AG04450 (cell line): ENCODE measurements around the gene GALR2. TPM values are rescaled to one million over a fixed set of nuclear protein-coding genes. Genes with fewer than 3 reads are reported as not detected.
A peak's percentile ranks its signal among the peaks of the same experiment; 100 is the strongest.
"Not testable (repeated sequence)": the region's sequence is repeated elsewhere in the genome, so short reads cannot be mapped to it uniquely, and the experiment has no call there.

ENCODE experiments used
- CTCF ChIA-PET: fragments of 300-600, 350-600 bp; formaldehyde crosslinking; extraction: SDS; loops from one replicate; lab custom pipeline; 2022; ENCODE audit warnings: antibody characterized with exemption, inconsistent platforms; lab: Charles Lee
- POLR2A ChIA-PET: fragments of 350-600 bp; formaldehyde crosslinking; extraction: SDS; loops from one replicate; lab custom pipeline; 2021; ENCODE audit warnings: antibody characterized with exemption, inconsistent platforms; lab: Yijun Ruan, JAX
- DNase-seq: peaks from one replicate; pipeline ENCODE4 v3.0.0-alpha.2; 2011; ENCODE audit warnings: low read depth, low spot score
- H3K27ac ChIP-seq: one replicate; pipeline ENCODE4 v1.5.1; 2012; ENCODE audit warnings: low read depth, low read length, control low read depth
- H3K27me3 ChIP-seq: one replicate; pipeline ENCODE4 v1.6.0; 2012; ENCODE audit warnings: low read length; ENCODE audit not compliant: control insufficient read depth, insufficient read depth
- H3K4me3 ChIP-seq: 2 replicates; pipeline ENCODE4 v1.5.1; 2011; ENCODE audit warnings: mild to moderate bottlenecking, low read depth, low read length, control low read depth
- H3K9me3 ChIP-seq: 2 replicates; pipeline ENCODE4 v1.5.1; 2012; ENCODE audit warnings: low read length; ENCODE audit not compliant: control insufficient read depth, insufficient read depth
- CTCF ChIP-seq: IDR thresholded peaks from 2 replicates; pipeline ENCODE4 v1.5.1; 2011; ENCODE audit warnings: low read depth, low read length, control low read depth, inconsistent platforms
- polyA plus RNA-seq: library from polyadenylated mRNA; depleted of rRNA; stranded (reverse); fragments of >200 nt; gene quantifications from 2 replicates; pipeline ENCODE4 v1.2.3, GENCODE V29; 2011

GALR2 gene
- polyA plus RNA-seq, 1 experiment: not detected

- CTCF ChIA-PET: interaction anchor here (0.5 kb wide), 1 partner anchor 104 kb away, joined by 3 read pairs; no protein-coding TSS in a partner anchor
- no peak for TF ChIP-seq CTCF
- POLR2A ChIA-PET: interaction anchor here (0.6 kb wide), 1 partner anchor 10 kb away, joined by 3 read pairs; no protein-coding TSS in a partner anchor
Observed at GRCh38 chr17:76077584-76078110, 3.1 kb downstream of the GALR2 start.

GRCh38 chr17:76078370-76078769 lies 3.8 kb downstream of the GALR2 start:
- CTCF ChIA-PET, H3K4me3 ChIP-seq, DNase-seq, POLR2A ChIA-PET, H3K27ac ChIP-seq, H3K9me3 ChIP-seq: not testable (repeated sequence)
- peaks cover 66% of the 10 kb centered on the region for H3K27me3 ChIP-seq

More at GRCh38 chr17:76077584-76078110, 3.1 kb downstream of the GALR2 start:
- Histone ChIP-seq H3K4me3 (no peak overlapping the region), H3K27me3 (peaks cover 66% of the 10 kb centered on the region), H3K27ac (no peak overlapping the region), H3K9me3 (peaks cover 4% of the 10 kb centered on the region; the same call in 1 of the 2 replicates)
- DNase-seq: no peak

- H3K27me3 ChIP-seq: peaks cover 65% of the 10 kb centered on the region
- POLR2A ChIA-PET: interaction anchor here (1.1 to 1.4 kb wide), 2 partner anchors 186 to 279 kb away, joined by 6 to 7 read pairs; partner anchors contain the start of gene UBALD2
- no peak within 1 kb of the TSS for H3K27ac ChIP-seq
- H3K9me3 ChIP-seq: peaks cover 4% of the 10 kb centered on the region; the same call in 1 of the 2 replicates
- no peak within 1 kb of the TSS for H3K4me3 ChIP-seq
- no peak for DNase-seq
- TF ChIP-seq CTCF: no peak
- CTCF ChIA-PET: no interaction called here
Observed at GRCh38 chr17:76078860-76079534, 4.4 kb downstream of the GALR2 start, which contains the start of gene ZACN. ZACN (plus strand) TSS chr17:76079182; CDS start chr17:76079265, 83 bp downstream.

- Histone ChIP-seq H3K9me3 (peaks cover 4% of the 10 kb centered on the region; the same call in 1 of the 2 replicates), H3K4me3 (no peak overlapping the region), H3K27me3 (peaks cover 59% of the 10 kb centered on the region), H3K27ac (no peak overlapping the region)
- CTCF ChIA-PET: interaction anchor here (0.6 kb wide), 1 partner anchor 264 kb away, joined by 4 read pairs; no protein-coding TSS in a partner anchor
- POLR2A ChIA-PET: interaction anchor here (1.0 to 1.4 kb wide), 3 partner anchors 15 to 279 kb away, joined by 5 to 7 read pairs (median 6); partner anchors contain the start of gene UBALD2
- no peak for TF ChIP-seq CTCF
- no peak for DNase-seq
Observed at GRCh38 chr17:76079535-76079955, 5.0 kb downstream of the GALR2 start.

GRCh38 chr17:76079956-76080767 lies 5.6 kb downstream of the GALR2 start:
- TF ChIP-seq CTCF: peak; percentile 24; the same call in 1 of the 2 replicates
- CTCF ChIA-PET: interaction anchor here (0.6 to 1.4 kb wide), 2 partner anchors 199 to 263 kb away, joined by 4 to 5 read pairs; no protein-coding TSS in a partner anchor
- DNase-seq: no peak
- peaks cover 53% of the 10 kb centered on the region for H3K27me3 ChIP-seq
- POLR2A ChIA-PET: interaction anchor here (0.6 to 1.4 kb wide), 5 partner anchors 15 to 929 kb away, joined by 3 to 7 read pairs (median 5); partner anchors contain the start of gene UBALD2
- no peak overlapping the region for H3K4me3 ChIP-seq
- peaks cover 4% of the 10 kb centered on the region; the same call in 1 of the 2 replicates for H3K9me3 ChIP-seq
- no peak overlapping the region for H3K27ac ChIP-seq
